HG03097 (cell line): Measurements from ENCODE around the gene BRME1.

Experiments used
- ATAC-seq: cut with Tn5 transposase; IDR thresholded peaks from one replicate; pipeline ENCODE4 v1.9.1; 2021; ENCODE audit not compliant: unreplicated experiment, low FRiP score

BRME1 gene

DNA sequence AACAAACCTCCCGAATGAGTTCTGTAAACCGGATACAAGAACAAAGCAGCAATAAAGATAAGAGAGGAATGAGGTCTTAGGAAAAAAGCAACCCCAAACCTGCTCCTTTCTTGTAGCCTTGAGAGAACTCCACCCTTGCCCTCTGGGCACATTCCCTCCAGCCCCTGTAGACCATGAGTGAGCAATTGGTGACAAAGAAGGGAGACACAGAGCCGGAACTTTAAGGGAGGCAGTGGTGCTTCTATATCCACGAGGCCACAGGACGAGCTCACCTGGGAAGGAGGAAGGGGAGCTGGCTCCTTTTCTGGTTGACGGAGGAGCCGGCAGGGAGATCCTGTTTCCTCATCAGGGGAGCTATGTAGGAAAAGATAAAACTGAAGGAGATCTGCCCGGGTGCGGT lies 13.0 kb downstream of the BRME1 start:
- ATAC-seq = no peak

DNA sequence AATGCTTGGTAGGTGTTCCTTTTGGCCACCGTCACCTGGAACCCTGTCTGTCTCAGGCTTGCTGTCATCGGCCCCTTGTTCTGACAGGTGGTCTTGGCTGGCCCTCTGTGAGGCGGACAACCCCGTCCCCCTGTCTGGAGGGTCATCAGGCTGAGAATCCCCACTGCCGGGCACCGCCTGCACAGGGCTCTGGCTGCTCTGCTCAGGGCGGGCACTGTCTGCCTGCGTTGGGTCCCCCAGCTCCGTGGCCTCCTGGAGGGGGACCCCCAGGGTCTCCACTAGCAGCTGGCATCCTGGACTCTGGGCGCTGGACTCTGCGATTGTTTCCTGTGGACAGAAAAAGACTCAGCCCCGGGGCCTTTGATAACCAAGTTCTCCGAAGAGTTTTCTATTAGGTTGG lies 15.8 kb downstream of the BRME1 start:
- no peak for ATAC-seq

DNA sequence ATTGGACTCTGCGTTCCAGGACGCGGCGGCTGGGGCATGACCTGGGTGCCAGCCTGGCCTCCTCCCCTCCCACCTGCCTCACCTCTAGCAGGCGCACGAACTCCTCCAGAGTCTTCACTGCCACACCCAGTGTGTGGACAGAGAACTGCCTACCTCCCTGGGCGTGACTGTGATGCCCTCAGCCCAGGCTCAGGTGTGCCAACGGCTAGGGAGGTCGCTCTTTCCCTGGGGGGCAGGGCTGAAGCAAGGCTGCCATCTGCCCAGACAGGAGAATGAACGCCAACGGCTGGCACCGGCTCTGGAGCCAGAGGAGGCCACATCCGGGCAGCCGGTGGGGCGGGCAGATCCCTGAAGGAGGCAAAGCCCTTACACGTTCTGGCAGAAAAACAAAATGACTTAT lies 17.6 kb downstream of the BRME1 start:
- no peak for ATAC-seq

DNA sequence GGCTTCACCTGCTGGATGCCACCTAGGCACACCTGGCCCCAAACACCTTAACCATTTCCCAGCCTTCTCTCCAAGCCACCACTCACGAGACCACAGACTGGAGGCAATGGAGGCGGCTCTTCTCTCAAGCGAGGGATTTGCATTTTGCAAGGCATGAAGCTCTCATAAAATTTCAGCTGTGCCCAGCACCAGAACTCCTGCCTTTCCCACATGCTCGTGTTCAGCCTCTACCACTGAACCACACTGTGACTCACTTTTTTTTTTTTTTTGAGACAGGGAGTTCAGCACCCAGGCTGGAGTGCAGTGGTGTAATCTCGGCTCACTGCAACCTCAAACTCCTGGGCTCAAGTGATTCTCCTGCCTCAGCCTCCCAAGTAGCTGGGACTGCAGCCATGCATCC lies 18.4 kb downstream of the BRME1 start:
- no peak for ATAC-seq

DNA sequence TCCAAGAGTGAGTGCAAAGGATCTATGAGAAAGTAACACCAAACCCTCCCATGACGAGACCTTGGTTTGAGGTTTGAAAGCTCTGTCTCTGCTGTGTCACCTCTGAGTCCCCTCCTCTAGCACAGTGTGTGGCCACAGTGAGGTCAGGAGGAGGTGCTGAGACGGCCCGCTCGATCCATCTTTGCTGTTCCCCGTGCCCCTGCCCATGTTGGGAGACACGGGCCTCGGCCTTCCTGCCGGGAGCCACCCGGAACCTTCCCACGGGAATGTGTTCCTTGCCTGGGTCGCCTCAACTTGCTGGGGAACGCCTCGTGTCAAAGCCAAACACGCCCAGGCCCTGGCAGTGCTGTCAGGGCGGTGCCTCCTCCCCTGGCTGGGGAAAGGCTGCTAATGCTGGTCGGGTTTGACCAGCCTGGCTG lies 18.9 kb downstream of the BRME1 start:
- ATAC-seq = no peak

DNA sequence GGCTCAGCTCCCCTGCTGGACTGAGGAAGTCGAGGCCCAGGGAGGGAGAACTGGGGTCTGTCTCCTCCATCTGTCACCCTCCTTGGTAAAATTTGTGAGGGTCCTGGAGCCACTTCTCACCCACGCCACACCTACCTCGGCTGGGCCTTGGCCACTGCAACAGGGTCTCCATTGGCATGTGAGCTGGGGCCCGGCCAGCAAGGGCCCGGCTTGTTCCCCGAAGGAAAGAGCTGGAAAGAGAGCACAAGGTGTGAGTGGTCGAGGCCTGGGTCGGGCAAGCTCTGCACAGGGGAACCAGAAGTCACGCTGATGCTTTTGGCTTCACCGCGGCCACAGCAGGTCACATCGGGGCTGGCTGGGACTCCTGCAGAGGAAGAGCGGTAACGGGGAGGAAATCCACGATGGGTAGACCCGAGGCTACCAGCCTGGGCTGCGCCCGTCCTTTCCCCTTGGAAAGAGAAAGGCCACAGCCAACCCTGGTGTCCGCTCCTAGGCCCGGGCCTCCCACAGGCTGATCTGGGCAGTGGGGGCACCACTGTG lies 20.0 kb downstream of the BRME1 start:
- ATAC-seq = no peak

DNA sequence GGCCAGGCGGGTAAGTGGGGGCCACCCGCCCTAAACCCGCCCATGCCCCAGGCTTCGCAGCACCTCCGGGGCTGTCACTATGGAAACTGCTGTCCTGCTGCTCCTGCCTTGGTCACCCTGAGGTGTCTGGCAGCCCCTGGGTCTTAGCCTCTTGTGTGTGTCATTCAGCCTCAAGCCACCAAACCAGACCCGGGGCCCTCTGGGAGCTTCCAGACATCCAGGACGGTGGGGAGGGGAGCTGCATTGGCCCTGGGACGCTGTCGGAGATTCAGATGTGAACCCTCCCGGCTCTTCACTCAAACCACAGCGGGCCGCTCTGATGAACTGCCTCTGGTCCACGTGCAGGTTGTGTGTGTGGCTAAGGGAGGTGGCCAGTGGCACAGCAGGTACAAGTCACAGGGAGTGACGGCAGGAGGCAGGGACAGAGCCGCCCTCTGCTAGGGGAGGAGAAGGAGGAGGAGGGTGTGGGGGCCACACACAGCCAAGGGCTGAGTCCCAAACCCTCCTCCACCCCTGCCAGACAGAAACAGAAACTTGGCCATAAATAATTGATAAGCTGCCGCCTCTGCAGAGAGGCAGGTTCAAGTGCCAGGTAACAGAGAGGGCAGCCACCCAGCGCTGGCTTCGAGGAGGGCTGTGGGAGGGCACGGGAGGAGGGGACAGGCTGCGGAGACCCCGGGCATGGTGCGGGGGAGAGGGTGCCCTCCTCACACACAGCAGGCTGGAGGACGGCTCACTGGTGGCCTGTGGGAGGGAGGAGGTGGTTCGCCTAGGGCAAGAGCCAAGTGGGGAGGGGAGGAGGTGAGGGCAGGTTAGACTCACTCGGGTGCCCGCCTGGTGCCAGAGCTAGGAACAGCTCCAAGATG lies 21.0 kb downstream of the BRME1 start:
- no peak for ATAC-seq

DNA sequence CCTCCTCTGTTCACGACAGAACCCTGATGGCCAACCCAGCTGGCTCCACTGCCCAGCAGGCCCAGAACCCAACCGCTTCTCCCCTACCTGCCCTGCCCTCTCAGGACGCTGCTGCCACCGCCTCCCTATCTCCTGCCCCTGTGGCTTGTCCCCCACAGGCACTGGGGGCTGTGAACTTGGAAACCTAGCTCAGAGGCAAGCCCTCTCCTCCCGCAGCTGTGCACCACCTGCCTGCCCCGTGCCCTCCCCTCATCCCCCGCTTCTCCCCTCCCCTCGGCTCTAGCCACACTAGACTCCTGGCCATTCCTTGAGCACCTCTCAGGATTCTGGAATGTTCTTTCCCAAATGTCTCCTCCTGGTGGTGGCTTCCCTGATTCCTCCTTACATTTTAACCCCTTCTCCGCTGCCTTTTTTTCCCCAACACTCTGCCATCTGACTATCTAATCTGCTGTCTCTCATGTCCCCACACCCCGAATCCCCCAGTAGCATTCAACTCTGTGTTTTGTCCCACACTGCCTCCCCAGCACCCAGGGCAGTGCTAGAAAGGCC lies 22.3 kb downstream of the BRME1 start:
- ATAC-seq = no peak

DNA sequence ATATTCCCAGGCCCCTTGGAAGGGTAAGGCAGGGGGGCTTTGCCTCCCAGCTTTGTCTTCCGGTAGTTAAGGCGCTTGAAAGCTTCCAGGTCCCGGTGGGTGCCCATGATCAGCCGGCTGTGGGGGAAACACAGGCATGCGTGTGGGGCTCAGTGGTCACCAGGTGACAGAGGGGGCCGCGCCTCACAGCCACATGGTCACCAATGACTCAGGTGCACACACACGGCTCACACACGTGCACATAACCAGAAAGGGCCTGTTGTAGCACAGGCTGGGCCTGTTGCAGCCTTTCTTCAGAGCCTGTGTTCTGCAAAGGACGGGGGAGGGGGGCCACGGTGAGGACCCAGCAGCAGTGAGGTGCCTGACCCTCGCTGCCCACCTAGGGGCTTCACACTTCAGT lies 23.1 kb downstream of the BRME1 start:
- ATAC-seq = no peak

DNA sequence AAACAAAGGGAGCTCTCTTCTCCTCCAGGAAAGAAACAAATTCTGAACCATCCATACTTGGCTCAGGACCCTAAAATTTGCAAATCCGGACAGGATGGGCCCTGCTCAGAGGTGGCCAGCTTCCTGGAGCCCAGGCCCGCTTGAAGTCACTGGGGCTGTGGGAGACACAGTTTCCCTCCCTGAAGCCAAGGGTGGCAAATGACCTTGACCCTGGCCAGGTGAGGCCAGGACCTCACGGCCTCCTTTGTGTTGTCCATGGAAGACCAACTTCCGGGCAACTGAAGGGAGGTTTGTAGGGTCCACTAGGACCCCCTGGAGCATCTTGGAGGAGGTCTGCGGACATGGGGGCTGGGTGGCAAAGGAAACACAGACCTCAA lies 23.5 kb downstream of the BRME1 start:
- no peak for ATAC-seq

DNA sequence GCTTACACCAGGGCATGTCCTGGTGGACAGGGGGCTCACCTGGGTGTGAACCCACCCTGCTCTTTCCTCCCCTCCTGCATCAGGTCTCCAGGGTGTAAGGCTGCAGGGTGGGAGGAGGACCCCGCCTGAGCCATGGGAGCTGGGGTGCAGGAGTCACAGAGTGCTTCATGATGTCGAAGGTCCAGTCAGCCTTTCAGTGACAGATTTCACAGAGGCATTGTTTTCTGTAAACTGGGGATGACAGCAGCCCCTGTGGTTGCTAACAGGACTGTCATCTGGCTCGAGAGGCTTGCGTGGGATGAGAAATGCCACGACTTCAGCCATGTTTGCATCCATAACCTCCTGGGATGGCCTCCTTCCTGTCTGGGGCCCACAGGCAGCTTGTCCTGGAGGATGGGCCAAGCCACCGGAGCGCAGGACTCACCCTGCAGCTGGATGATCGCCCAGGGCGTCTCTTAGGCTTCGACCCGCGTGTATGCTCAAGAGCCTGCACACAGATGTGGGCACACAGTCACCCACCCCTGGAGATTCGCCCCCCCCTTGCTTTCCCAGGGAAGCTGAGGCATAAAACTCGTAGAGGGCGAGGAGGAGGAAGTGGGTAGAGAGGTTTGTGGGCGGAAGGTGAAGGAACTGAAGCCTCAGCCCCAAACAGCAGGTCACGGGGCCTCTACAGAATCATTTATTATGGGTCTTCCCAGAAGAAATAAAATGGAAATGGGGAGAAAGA lies 24.1 kb downstream of the BRME1 start:
- no peak for ATAC-seq

DNA sequence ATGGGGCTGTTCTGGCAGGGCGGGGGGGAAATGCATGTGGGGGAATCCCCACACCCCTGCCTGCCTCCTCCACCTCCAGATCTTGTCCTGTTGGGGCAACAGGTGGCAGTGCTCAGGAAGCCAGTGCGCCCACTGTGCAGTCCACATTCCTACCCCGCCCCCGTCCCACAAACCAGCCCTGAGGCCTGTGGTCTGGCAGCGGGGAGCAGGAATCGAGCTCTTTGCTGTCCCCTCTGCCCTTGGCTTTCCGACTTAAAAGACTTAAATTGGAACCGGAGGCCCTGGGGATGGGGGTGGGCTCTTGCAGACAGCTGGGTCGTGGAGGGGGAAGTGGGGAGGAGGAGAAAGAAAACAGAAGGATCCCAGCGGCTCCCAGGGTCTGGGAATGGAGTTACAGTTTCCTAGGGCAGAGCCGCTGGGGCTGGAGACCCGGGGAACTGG lies 24.6 kb downstream of the BRME1 start:
- ATAC-seq = no peak

DNA sequence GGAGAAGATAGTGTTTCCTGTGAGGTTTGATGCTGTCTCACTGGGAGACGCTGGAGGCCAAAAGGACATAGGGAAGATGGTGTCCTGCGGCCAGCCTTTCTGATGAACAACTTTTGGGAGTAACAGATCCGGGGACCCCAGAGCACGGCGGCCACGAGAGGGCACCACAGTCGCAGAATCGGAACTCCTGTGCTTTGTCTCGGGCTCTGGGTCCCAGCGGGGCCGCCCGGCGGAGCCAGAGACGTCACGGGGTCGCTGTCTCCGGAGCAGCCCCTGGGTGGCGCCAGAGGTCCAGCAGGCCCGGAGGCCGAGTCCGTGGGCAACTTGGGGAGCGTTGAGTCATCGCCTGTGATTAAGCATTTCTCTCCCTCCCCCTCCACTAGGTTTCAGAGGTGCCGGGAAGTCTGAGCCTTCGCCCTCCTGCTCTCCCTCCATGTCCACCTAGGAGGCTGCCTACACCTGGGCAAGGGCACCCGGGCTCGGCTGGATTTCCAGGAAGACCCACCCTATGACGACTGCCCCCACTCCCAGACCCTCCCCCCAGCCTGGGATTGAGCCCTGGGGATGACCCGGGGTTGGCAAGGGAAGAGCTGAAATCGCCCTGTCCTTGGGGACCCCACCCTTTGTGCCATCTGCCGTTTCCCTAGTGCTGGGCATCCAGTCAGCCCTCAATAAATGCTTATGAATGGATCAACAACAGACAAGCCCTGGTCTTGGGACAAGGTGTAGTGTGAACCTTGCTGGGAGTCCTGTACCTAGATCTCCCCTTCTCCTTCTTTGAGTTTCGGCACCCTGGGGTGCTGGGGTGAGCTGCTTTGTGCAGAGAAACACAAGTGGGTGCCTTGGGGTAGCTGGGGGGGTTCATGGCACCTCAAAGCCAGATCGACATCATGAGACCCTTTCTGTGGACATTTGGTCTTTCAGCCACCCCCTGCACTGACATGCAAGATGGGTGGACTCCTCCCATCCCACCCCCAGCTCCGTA lies 25.6 kb downstream of the BRME1 start:
- peak; percentile 91 for ATAC-seq

DNA sequence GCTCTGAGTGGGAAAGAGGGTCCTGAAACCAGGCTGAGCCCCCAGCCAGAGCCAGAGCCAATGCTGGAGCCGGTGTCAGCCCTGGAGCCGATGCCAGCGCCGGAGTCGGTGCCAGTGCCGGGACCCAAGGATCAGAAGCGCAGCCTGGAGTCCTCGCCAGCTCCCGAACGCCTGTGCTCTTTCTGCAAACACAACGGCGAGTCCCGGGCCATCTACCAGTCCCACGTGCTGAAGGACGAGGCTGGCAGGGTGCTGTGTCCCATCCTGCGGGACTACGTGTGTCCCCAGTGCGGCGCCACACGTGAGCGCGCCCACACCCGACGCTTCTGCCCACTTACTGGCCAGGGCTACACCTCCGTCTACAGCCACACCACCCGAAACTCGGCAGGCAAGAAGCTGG lies 28.6 kb downstream of the BRME1 start:
- ATAC-seq = no peak

DNA sequence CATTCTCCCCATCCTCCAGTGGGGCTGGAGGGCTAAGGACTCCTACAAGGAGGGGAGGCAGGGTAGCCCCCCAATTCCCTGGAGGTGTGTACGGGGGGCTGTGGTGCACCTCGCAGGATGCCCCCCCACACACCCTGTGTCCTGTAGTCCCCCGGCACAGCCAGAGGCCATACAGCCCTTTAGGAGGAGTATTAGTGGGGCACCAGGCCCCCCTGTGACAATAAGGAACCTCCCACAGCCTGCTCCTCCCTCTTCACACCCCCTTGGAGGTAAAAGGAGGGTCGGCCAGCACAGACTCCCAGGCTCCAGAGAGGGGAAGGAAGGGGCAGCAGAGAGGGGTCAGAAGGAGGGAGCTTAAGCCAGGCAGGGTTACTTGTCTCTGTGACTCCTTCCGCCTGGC lies 29.1 kb downstream of the BRME1 start, which contains the start of gene NANOS3:
Gene NANOS3 (plus strand): TSS at position 301 of the 400 bp plus-strand sequence. CDS start 115 bp downstream, outside the sequence.
- ATAC-seq = no peak

DNA sequence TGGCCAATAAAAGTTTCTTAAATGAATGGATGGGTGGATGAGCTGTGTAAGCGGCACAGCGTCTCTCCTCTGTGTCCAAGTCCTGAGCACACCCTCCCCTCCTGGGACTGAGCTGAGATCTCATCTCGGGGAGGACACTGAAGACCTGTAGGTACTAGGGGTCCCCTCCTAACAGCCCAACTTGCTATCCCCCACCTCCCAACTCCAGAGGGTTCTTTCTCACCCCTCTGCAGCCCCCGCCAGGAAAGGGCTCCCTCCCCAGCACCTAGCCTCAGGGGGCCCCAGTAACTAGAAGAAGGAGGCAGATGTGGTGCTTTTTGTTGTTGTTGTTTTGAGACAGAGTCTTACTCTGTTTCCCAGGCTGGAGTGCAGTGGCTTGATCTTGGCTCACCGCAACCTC lies 30.1 kb downstream of the BRME1 start:
- no peak for ATAC-seq

DNA sequence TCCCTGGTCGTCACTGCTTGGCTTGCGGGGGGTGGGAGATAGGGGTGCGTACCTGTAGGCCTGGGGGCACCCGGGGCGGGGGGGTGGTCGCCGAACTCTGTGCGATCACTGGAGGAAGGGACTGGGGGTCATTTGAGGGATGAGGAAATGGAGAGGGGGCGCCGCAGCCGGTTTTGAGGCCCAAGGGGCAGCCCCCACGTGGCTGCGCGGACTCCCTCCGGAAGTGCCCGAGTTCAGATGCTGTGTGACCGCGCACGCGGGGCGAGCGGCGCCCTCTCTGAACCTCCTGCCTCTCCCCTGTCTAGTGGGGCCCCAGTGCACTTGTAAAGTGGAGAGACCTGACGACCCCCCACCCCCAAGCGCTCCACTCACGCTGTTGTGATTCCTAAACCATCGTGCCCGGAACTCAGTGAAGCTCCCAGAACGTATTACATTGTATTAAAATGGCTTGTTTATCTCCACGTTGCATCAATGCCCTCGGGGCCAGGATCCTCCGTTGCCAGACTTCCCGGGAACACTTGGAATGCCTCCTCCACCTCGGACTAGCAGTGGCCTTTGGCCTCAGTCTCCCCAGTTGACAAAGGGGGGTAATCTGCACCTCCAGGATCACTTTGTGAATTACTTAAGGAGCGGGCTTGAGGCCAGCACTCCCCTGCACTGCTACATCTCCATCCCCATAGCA lies 31.9 kb downstream of the BRME1 start:
- ATAC-seq = no peak

DNA sequence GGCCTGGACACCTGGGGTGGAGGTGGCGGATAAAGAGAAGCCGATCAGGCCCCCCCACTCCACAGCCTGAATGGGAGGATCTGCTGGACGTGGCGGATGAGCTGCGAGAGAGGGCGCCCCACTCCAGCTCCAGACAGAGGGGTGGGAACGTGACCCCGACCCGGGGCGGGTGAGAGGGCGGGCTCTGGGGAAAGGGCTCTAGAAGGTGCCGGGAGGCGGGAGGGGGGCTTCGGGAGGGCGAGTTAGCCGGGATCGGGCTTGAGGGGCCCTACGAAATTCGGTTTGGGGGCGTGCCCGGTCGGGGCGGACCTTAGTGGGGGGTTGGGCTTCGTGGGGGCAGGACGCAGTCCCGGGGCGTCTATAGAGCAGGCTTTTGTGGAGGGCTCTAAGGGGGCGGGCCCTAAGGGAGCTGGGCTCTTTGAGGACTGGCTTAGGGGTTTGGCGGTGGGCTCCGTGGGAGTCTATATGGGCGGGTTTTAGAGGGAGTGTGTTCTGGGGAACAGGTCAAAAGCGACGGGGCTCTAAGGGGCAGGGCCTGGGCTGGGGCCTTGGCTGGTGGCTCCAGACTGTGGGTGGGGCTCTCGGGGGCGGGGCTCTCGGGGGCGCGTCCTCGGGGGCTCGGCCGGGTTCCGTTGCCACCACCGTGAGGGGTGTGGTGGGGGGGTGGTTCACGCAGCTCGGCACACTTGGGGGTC lies 33.1 kb downstream of the BRME1 start:
- ATAC-seq = no peak

DNA sequence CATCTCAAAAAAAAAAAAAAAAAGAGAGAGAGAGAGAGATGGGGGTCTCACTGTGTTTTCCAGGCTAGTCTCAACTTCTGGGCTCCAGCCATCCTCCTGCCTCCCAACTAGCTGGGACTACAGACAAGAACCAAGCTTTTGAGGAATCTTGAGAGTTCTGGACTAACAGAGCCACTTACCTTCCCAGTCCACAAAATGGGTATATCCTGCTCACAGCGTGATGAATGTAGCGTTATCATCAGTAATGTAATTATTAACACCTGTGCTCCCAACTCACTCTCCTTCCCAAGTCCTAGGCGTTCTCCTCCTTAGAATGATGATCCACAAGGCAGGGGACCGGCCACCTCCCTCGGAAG lies 33.6 kb downstream of the BRME1 start:
- ATAC-seq = no peak
